Measurements from ENCODE around the gene AGK.

GRCh38 chr7:141513720-141514119 lies 37.5 kb upstream of the AGK start:
- TF ChIP-seq EZH2 (IDR thresholded peaks at IDR 0.05; ENCODE audit: borderline replicate concordance, insufficient read depth, low read depth, low read length, poor library complexity, severe bottlenecking), result no peak
- TF ChIP-seq CTCF (IDR thresholded peaks at IDR 0.05), result no peak
